ENCODE results near the gene RBM33. TPM values are rescaled to one million over a fixed set of nuclear protein-coding genes. Genes with fewer than 3 reads are reported as not detected.

The RBM33 gene
- total RNA-seq, 4 donors from 2014 or later = 35.7 to 59.9 (median 44.5) TPM

DNA sequence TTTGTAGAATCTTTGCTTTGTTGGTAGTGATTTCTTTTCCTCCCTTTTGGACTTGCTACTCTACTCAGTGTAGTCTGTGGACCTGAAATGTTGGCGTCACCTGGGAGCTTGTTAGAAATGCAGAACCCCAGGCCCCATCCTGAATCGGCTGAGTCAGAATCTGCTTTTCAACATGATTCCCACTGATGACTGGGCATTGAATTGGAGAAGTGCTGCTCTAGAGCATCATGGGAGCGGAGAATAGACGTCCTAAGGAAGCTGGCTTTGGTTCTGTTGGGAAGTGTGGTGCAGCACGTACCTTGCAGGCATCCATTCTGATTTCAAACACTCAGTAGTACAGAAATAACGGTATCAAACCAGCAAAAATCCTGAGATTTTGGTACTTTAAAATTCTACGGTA lies 54.7 kb downstream of the RBM33 start:
- Histone ChIP-seq H3K36me3 (peaks cover 22 to 23% of the 10 kb centered on the region in 2 donors), H3K4me1 (no peaks in the 10 kb centered on the region), H3K27ac (no peak overlapping the region), H3K27me3 (no peaks in the 10 kb centered on the region), H3K4me3 (replicated peaks in 1 of 3) (no peak overlapping the region), H3K9me3 (no peaks in the 10 kb centered on the region)
- 92 to 94% methylated on average over 7 of the region's 7 CpGs for WGBS, 2 donors
- intact Hi-C loops (cut with DNase I) = no loop called here
- no peak for DNase-seq
- no peak for TF ChIP-seq POLR2A (IDR thresholded peaks at IDR 0.05)
- TF ChIP-seq, protein P1, sequence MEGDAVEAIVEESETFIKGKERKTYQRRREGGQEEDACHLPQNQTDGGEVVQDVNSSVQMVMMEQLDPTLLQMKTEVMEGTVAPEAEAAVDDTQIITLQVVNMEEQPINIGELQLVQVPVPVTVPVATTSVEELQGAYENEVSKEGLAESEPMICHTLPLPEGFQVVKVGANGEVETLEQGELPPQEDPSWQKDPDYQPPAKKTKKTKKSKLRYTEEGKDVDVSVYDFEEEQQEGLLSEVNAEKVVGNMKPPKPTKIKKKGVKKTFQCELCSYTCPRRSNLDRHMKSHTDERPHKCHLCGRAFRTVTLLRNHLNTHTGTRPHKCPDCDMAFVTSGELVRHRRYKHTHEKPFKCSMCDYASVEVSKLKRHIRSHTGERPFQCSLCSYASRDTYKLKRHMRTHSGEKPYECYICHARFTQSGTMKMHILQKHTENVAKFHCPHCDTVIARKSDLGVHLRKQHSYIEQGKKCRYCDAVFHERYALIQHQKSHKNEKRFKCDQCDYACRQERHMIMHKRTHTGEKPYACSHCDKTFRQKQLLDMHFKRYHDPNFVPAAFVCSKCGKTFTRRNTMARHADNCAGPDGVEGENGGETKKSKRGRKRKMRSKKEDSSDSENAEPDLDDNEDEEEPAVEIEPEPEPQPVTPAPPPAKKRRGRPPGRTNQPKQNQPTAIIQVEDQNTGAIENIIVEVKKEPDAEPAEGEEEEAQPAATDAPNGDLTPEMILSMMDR (IDR thresholded peaks at IDR 0.05) = no peak

DNA sequence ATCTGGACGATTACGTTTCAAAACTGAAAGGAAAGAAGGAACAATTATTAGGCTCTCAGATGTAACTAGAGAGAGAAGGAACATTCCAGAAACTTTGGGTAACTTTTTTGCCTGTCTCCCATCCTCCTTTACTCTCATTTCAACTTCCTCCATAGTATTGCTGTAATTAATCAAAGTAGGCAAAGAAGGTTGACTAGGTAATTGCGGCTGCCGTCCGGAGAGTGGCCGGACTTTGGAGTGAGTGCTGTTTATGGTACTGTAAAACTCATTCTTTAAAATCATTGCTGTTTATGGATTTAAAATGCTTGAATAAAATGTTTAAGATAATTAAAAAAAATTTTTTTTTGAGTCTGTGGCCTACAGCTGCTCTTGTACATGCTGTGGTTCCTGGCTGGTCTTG lies 56.4 kb downstream of the RBM33 start:
- Histone ChIP-seq H3K4me3 (replicated peaks in 1 of 3) (no peak overlapping the region), H3K27me3 (no peaks in the 10 kb centered on the region), H3K4me1 (no peaks in the 10 kb centered on the region), H3K36me3 (peaks cover 22 to 23% of the 10 kb centered on the region in 2 donors), H3K27ac (no peak overlapping the region), H3K9me3 (no peaks in the 10 kb centered on the region)
- 93 to 96% methylated on average over 6 of the region's 6 CpGs for WGBS, 2 donors
- no peak for DNase-seq
- TF ChIP-seq, protein P1 (IDR thresholded peaks at IDR 0.05) = no peak
- no peak for TF ChIP-seq POLR2A (IDR thresholded peaks at IDR 0.05)
- intact Hi-C loops (cut with DNase I) = no loop called here

DNA sequence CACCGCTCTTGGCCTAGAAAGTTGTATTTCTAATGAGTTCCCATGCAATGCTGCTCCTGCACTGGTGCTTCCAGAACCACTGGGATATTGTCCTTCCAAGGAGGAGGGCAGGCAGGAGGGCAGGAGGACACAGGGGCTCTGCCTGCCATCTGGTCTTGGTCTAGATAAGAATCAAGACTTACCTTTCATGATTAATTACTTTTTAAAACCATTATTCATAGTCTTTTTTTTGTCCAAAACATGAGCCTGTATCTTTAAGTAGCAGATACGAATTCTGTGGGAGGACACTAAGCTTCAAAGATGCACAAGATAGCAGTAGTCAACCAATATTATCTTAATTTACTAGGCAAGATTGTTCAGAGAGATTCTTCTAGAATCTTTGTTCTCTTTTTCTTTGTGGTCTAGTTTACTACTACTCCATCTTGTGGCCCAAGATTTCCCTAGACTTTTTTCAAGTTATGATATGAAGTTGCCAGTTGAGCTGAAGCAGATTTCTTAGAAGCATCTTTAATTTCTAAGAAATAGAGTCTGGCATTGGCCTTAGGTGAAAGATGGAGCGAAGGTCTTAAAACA lies 57.6 kb downstream of the RBM33 start:
- H3K4me1 ChIP-seq = no peaks in the 10 kb centered on the region
- TF ChIP-seq POLR2A (IDR thresholded peaks at IDR 0.05) = no peak
- TF ChIP-seq, protein P1 (IDR thresholded peaks at IDR 0.05) = no peak
- H3K27ac ChIP-seq = no peak overlapping the region
- 99% methylated on average over 3 of the region's 3 CpGs for WGBS, 2 donors
- H3K9me3 ChIP-seq = no peaks in the 10 kb centered on the region
- intact Hi-C loops (cut with DNase I) = no loop called here
- no peak overlapping the region for H3K4me3 ChIP-seq (replicated peaks in 1 of 3)
- no peaks in the 10 kb centered on the region for H3K27me3 ChIP-seq
- no peak for DNase-seq
- peaks cover 23 to 25% of the 10 kb centered on the region in 2 donors for H3K36me3 ChIP-seq

DNA sequence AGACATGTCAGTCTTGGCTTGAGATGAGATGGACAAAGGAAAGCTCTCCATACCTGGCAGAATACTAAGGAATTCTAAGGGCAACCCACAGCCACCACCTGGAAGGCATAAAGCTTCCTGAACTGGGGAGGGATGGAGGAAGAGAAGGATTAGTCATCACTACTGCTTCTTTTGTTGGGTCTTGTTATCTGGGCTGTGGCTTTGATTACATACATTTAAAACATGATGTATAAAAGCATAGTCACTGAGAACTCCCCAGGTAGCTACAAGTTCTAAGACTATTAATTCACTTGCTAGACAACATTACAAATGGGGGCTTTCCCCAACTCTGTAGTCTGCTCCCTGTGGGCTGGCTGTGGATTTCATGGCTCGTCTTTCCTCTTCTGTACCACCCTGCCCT lies 58.2 kb downstream of the RBM33 start:
- DNase-seq = no peak
- no peaks in the 10 kb centered on the region for H3K9me3 ChIP-seq
- H3K27ac ChIP-seq = no peak overlapping the region
- peaks cover 23 to 30% of the 10 kb centered on the region in 2 donors for H3K36me3 ChIP-seq
- H3K4me3 ChIP-seq (replicated peaks in 1 of 3) = no peak overlapping the region
- WGBS, 2 donors = 100% methylated on average over 1 of the region's 1 CpG
- no peaks in the 10 kb centered on the region for H3K4me1 ChIP-seq
- no peaks in the 10 kb centered on the region for H3K27me3 ChIP-seq
- intact Hi-C loops (cut with DNase I) = no loop called here
- TF ChIP-seq POLR2A (IDR thresholded peaks at IDR 0.05) = no peak
- TF ChIP-seq, protein P1 (IDR thresholded peaks at IDR 0.05) = no peak

DNA sequence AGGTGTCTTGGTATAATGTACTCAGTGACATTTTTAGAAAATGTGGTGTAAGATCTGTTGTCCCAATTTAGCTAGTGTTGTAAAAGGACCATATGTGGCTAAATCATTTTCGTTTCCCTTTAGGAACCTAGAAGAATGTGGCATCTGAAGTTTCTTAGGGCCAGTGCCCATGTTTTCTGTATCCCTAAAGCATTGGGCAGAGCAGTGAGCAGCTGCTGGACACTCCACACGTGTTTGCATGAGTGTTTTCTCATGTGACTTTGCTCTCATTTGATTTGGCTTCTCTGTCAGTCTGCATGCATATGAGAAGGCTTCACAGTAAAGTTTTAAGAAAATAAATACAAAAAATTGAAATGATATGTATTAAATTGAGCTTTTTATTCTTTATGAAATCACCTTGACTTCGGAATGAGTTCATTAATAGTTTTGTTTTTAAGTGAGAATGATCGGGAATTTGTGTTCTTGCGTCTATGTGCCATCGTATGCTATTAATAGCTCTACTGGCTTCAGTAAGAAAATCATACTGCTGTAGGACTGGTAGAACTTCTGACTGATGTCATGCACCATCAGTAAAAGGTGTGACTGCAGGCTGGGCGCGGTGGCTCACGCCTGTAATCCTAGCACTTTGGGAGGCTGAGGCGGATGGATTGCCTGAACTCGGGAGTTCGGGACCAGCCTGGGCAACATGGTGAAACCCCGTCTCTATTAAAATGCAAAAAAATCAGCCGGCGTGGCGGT lies 61.3 kb downstream of the RBM33 start:
- Histone ChIP-seq H3K27me3 (no peaks in the 10 kb centered on the region), H3K36me3 (peaks cover 32 to 38% of the 10 kb centered on the region in 2 donors), H3K9me3 (no peaks in the 10 kb centered on the region), H3K27ac (no peak overlapping the region), H3K4me1 (no peaks in the 10 kb centered on the region), H3K4me3 (replicated peaks in 1 of 3) (no peak overlapping the region)
- intact Hi-C loops (cut with DNase I) = no loop called here
- DNase-seq = no peak
- WGBS, 2 donors = 93 to 94% methylated on average over 16 of the region's 16 CpGs
- TF ChIP-seq POLR2A (IDR thresholded peaks at IDR 0.05) = no peak
- TF ChIP-seq, protein P1 (IDR thresholded peaks at IDR 0.05) = no peak

Data from thyroid gland (tissue), 4 donors.